HG02759 (cell line): Measurements from ENCODE around the gene KCTD5.

Source experiments
- ATAC-seq: cut with Tn5 transposase; IDR thresholded peaks from one replicate; pipeline ENCODE4 v1.9.1; 2021; ENCODE audit warnings: mild to moderate bottlenecking, moderate library complexity; ENCODE audit not compliant: unreplicated experiment

The KCTD5 gene

DNA sequence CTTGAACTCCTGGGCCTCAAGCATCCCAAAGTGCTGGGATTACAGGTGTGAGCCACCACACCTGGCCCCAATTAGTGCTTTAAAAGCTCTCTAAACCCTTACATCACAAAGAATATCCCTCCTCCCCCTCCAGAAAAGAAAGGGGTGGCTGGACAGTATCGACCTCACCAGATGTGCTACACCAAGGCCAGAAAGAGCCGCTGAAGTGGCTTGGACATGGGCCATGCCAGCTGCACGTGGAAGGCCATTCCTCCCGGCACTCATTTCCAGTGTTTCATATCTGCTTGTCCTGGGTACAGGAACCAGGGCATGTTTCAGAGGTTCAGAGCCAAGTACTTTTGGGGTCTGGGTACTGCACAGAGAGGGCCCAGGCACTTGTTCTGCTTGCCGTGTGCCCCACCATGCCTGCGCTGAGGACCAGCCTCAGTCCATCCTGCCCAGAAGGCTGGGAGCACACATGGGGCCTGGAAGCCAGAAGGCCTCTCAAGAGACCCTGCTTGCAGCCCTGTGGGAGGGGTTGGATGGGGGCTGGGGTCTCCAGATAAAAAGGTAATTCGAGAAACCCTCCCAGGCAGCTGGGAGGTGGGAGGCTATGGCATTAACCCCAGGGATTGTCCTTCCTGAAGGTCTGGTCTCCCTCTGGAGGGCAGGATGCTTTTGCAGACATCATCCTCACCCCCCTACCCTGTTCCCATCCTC is 66.6 kb downstream of the KCTD5 start:
- no peak for ATAC-seq

DNA sequence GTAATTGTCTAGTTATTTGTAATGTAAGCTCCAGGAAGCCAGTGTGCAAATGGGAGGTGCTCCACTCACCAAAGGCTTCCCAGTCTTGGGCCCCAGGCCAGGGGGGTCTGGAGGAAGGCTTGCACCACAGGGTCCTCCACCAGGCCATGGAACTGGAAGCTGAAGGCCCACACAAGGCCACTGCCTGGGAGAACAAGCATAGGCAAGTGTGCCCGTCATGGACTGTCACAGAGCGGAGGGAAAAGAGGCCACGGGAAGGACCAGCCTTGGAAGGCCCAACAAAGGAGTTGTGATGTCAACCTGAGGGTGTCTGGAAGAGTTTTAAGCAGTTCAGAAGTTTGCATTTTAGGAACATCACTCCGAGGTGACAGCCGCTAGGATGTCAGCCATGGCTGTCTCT is 67.2 kb downstream of the KCTD5 start:
- ATAC-seq = no peak

DNA sequence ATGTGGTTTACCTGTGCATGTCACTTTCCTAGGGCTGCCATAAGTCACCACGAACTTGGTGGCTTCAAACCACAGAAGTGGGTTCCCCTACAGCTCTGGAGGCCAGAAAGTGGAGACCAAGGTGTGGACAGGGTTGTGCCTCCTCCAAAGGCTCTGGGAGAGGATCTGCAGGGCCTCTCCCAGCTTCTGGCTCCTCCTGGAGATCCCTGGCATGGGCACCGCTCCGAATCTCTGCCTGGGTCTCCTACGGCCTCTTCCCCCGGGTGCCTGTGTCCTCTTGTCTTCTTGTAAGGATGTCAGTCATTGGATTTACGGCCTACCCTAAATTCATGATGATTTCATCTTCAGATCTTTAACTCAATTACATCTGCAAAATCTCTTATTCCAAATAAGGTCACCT is 67.6 kb downstream of the KCTD5 start:
- ATAC-seq = no peak

DNA sequence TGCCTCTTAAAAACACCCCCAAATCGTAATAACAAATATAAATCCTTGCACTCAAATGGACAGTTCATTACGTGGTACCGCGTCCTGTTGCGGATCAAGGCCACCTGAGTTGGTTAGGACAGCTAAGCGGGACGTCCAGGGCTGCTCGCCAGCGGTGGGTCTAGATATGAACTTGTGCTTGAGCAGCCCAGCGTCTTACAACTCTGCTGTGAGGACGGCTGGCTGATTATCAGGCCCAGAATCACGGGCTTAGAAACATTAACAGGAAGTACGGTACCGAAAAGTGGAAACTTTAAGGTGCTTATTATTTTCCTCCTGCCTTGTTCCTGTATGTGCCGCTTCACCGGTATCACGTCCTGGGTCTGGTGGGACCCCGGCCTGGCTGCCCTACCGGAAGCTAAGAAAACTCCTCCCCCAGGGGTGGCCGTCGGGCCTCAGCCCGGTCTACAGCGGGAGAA is 69.3 kb downstream of the KCTD5 start:
- ATAC-seq = peak; percentile 31

DNA sequence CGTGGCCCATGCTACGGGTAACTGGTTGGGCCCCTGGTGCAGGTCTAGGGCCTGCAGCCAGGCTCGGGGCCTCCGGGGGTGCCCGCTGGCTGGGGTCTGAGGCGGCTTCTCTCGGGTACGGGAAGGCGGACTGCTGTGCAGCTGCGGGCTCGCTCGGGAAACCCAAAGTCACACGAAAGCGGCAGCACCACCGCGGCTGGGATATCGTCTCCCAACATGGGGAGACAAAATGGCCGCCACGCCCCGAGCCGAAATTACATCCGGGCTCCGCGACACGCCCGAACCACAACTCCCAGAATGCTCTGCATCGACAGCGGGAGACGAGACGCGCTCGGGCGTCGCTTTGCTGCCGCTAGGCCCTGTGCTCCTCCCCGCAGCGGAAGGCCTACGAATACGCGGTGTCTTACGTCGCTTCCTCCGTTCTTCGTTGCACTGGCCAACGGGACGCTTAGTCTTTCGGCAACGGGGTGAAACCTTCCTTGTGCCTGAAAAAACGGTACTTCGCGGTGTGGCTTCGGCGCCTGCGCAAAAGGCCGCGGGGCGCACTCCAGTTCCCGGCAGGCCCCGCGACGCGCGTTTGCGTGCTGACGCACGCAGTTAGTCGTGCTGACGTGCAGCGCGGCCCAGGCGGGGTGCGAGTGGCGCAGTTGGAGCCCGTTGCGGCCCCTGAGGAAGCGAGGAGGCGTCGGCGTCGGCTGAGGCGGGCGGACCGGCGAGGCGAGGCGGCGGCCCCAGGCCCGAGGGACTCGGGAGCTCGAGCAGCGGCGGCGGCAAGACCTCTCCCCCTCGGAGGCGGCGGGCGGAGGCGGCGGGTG is 69.9 kb downstream of the KCTD5 start, which contains the start of gene SRRM2:
Gene SRRM2, plus strand, starts transcription at position 604 of the 815 bp plus-strand sequence. CDS start 3,727 bp downstream, outside the sequence.
- peak; percentile 86 for ATAC-seq

DNA sequence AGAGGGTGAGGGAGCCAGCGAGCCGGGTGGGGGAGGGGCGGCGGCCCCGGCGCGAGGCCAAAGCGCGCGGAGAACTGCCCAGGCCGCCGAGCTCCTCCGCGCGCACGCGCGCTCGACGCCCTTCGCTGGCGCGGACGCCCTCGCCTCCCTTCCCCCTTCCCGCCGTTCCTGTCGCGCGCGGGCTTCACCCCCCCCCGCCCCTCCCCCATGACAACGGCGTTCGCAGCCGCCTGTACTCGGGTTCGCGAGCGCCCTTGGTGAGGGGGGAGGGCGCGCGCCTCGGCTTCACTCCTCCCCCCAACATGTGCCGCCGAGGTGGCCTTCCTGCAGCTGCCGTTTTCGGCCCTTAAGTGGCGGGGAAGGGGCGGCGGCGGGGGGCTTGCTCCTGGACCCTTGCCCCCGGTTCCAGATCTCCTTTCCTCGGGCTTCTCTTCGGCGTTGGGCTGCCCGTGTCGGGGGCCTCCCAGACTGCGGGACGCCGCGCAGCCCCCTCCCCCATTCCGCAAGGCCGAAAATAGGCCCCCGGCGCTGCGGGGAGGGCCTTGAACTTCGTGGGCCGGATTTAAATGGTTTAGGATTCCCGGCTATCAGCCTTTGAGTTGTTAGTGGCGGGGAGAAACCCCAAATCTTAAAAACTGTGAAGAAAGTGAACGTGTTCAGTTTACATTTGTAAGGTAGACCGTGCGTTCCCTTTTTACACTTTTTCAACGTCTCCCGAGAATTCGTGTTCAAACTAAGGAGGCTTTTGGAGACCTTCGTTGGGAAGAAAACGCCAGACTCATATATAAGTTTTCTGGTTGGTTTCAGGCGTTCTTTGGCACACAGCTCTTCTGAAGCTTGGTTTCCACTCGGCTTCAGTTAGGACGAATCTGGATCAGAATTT is 70.8 kb downstream of the KCTD5 start:
- peak; percentile 40 for ATAC-seq

DNA sequence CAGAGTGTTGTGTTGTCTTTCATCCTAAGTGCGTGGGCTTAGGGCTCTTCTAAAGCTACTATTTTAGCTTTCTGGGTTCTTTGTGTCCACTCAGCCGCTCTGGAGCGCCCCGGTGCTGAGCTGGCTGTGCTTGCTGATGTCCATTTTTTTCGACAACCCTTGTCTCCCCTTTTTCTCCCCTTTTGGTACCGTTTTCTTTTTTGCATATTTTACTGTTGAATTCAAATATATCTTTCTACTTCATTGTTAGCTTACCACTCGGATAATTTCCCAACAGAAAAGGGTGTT is 71.4 kb downstream of the KCTD5 start:
- ATAC-seq = no peak

DNA sequence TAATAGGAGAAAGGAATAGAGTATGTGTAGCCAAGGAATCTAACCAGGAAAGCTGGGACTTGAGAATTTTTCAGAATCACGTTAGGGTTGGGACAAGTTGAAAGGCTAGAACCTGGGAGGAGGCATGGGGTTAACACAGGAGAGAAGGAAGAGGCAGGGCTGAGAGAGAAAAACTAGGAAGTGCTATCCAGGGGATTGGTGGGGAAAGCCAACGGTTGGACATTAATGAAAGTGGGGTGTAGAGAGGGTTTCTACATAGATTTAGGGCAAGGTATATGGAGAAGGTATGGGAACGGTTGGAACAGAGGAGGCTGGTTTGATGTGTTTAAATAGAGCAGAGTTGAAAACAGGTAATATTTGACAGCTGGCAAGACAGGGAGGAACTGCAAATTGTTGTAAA is 72.8 kb downstream of the KCTD5 start:
- no peak for ATAC-seq

DNA sequence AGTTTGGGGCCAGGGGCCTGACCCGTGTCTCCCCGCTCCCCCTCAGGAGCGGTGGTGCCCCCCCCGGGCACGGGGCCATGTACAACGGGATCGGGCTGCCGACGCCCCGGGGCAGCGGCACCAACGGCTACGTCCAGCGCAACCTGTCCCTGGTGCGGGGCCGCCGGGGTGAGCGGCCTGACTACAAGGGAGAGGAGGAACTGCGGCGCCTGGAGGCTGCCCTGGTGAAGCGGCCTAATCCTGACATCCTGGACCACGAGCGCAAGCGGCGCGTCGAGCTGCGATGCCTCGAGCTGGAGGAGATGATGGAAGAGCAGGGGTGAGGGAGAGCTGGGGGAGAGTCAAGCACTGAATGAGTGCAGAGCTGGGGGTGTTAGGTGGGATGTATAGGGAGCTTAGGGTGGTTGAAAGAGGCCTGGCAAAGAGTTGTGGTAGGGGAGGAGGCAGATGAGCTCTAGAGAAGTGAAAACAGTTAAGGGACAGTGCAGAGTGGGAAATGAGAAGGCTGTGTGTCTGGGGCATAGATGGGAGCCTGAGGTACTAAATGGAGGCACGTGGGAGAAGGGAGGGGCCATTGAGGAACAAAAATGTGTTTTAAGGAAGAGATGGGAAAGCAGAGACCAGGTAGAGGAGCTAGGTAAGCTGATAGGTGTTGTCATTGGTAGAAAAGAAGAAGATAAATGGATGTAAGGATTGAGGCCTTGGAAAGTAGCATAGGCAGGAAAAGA is 74.1 kb downstream of the KCTD5 start:
- no peak for ATAC-seq

DNA sequence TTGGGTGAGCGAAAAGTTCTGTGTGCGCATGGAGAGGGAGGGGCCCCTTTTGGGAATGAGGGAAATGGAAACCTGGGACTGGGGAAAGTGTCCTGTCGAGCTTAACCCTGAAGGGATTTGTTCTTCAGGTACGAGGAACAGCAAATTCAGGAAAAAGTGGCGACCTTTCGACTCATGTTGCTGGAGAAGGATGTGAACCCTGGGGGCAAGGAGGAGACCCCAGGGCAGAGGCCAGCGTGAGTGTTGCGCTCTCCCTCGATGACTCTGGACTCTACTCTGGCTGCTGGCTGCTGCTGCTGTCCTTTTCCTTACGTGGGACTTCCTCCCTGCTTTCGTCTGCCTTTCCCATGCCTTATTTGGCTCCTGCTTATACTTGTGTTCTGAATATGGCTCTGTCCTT is 75.0 kb downstream of the KCTD5 start:
- ATAC-seq = no peak
